ENCODE data around the gene GNMT.

GNMT gene

DNA sequence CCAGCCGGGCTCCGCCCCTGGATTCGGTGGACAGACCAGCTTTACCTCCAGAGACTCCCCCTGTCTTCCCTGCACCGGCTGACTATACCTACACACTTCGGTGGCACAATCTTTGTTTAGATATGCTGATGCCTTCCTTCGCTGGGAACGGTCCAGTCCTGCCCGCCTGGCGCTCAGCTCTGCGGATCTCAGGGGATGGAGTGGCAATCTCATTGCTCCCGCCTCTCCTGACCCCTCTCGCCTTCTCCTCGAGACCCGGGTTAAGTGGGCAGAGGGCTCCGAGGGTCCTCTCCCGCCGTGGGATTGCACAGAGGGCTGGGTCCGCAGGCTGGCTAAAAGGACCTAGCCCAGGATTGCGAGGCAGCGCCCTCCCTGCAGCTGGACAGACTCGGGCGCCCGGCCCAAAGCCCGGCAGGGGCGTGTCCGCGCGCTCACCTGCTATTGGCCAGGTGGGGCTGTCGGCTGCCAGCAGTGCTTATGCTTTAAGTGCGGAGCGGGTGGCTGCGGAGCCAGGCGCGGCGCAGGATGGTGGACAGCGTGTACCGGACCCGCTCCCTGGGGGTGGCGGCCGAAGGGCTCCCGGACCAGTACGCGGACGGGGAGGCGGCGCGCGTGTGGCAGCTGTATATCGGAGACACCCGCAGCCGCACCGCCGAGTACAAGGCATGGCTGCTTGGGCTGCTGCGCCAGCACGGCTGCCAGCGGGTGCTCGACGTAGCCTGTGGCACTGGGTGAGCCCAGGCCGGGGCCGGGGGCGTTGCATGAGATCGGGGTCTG, at the start of gene GNMT:
Gene GNMT, plus strand, starts transcription at position 512 of the 777 bp plus-strand sequence. Its CDS starts 14 bp downstream, at position 526.
- H3K4me3 ChIP-seq (ENCODE audit: low read depth, low read length) = peak within 1 kb of the TSS; percentile 48
- ChIA-PET POLR2A (interaction anchor here (0.6 kb wide), 1 partner anchor 28 kb away, joined by 3 read pairs; no protein-coding TSS in a partner anchor), CTCF (interaction anchor here (1.2 kb wide), 1 partner anchor 8 kb away, joined by 5 read pairs; no protein-coding TSS in a partner anchor)
- TF ChIP-seq, protein P1, sequence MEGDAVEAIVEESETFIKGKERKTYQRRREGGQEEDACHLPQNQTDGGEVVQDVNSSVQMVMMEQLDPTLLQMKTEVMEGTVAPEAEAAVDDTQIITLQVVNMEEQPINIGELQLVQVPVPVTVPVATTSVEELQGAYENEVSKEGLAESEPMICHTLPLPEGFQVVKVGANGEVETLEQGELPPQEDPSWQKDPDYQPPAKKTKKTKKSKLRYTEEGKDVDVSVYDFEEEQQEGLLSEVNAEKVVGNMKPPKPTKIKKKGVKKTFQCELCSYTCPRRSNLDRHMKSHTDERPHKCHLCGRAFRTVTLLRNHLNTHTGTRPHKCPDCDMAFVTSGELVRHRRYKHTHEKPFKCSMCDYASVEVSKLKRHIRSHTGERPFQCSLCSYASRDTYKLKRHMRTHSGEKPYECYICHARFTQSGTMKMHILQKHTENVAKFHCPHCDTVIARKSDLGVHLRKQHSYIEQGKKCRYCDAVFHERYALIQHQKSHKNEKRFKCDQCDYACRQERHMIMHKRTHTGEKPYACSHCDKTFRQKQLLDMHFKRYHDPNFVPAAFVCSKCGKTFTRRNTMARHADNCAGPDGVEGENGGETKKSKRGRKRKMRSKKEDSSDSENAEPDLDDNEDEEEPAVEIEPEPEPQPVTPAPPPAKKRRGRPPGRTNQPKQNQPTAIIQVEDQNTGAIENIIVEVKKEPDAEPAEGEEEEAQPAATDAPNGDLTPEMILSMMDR (IDR thresholded peaks at IDR 0.05; ENCODE audit: insufficient read depth, low read length, missing control alignments) = no peak
- DNase-seq (ENCODE audit: low read depth, low spot score) = no peak

DNA sequence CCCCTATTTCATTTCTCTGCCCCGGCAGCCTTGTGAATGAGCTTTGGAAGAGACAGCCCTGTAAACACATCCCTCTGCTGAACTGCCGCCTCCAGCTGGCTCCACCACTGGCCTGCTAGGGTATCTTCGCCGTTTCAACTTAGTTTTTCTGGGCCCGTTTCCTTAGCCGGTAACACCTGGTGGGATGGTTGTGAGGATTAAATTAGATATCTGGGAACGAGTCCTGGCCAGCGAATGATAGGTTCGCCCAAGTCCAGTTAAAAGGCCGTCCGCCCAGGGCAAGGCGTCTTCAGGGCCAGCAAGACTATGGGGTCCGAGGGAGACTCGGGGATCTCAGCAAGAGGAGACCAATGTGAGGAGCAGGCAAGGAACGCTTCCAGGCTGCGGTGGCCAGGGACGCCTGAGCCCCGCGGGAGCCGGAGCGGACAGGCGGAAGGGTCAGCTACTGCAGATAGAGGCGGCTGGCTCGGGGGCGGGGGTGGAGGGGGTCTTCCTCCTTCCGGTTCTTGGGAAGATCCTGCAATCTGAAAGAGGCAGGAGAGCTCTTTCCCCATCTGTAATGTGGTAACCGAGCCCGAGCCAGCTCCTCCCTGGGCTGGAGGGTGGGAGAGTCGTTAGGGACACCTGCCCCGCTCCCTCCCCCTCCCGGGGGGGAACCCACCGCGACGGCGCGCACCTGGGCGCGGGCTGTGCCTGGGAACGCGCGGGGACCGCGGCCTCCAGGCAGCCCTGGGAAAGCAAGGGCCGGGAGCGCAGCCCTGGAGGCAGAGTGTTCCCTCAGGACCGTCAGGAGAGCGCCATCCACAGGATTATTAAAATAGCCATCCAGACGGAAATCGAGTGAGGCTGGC, 49.2 kb upstream of the GNMT start:
- ChIA-PET POLR2A (no interaction called here), CTCF (interaction anchor here (0.7 to 3.6 kb wide), 5 partner anchors 8 to 596 kb away, joined by 3 to 20 read pairs (median 3); no protein-coding TSS in a partner anchor)
- DNase-seq (ENCODE audit: low read depth, low spot score) = no peak
- peak overlapping the region; percentile 15; the same call in 1 of the 2 replicates for H3K4me3 ChIP-seq (ENCODE audit: low read depth, low read length)
- TF ChIP-seq, protein P1 (IDR thresholded peaks at IDR 0.05; ENCODE audit: insufficient read depth, low read length, missing control alignments) = no peak

DNA sequence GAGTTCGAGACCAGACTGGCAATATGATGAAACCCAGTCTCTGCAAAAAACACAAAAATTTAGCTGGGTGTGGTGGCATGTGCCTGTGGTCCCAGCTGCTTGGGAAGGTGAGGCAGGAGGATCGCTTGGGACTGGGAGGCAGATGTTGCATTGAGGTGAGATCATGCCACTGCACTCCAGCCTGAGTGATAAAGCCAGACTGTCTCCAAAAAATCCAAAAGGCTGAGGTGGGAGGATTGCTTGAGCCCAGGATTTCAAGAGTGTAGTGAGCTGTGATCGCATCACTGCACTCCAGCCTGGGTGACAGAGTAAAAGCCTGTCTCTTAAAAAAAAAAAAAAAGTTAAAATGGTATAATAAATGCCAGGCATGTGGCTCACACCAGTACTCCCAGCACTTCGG, 46.0 kb upstream of the GNMT start:
- TF ChIP-seq, protein P1 (IDR thresholded peaks at IDR 0.05; ENCODE audit: insufficient read depth, low read length, missing control alignments) = no peak
- CTCF ChIA-PET = interaction anchor here (0.6 to 2.4 kb wide), 5 partner anchors 8 to 229 kb away, joined by 3 to 23 read pairs (median 3); no protein-coding TSS in a partner anchor
- POLR2A ChIA-PET = interaction anchor here (0.6 kb wide), 1 partner anchor 446 kb away, joined by 3 read pairs; no protein-coding TSS in a partner anchor
- H3K4me3 ChIP-seq (ENCODE audit: low read depth, low read length) = no peak overlapping the region
- DNase-seq (ENCODE audit: low read depth, low spot score) = no peak

DNA sequence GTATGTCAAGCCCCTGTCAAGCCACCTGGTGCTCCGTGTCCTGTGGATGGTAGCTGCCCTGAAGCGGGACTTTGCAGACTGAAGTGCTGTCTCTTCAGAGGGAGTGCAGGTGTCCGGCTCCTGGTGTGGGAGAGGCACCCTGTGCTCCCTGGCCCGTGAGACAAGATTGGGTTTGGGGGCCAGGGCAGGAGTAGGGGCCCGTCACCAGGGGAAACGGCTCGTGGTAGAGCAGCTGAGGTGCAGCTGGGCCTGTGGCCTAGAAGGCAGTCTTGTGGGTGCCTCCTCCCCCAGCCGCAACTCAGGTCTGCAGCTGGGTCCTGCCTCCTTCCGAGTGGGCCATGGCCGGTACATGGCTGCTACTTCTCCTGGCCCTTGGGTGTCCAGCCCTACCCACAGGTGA, 44.8 kb upstream of the GNMT start, which contains the start of gene PTCRA:
Gene PTCRA, plus strand, starts transcription at position 322 of the 400 bp plus-strand sequence. Its CDS starts 17 bp downstream, at position 339.
- CTCF ChIA-PET = interaction anchor here (2.4 kb wide), 1 partner anchor 15 kb away, joined by 23 read pairs; no protein-coding TSS in a partner anchor
- TF ChIP-seq, protein P1 (IDR thresholded peaks at IDR 0.05; ENCODE audit: insufficient read depth, low read length, missing control alignments) = no peak
- DNase-seq (ENCODE audit: low read depth, low spot score) = no peak
- H3K4me3 ChIP-seq (ENCODE audit: low read depth, low read length) = no peak within 1 kb of the TSS
- POLR2A ChIA-PET = no interaction called here

DNA sequence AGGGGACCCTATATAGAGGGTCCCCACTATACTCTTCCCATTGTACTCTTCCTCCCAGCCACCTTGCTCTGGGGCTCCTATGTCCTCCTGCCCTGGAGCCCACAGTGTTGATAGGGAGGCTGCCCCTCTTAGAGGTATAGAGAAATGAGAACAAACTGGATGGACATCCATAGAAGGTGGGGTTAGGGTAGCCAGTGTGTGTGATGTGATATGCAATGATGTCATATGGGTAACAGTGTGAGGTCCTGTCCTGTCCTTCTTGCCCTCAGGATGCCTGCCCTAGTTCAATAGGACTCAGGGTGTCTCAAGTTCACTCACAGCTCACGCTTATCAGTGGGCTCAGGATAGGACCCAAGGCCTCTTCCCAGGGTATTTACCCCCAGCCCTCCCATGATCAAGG, 44.3 kb upstream of the GNMT start:
- H3K4me3 ChIP-seq (ENCODE audit: low read depth, low read length) = no peak overlapping the region
- ChIA-PET CTCF (interaction anchor here (1.3 to 1.7 kb wide), 2 partner anchors 15 to 92 kb away, joined by 3 to 5 read pairs; no protein-coding TSS in a partner anchor), POLR2A (no interaction called here)
- DNase-seq (ENCODE audit: low read depth, low spot score) = no peak
- TF ChIP-seq, protein P1 (IDR thresholded peaks at IDR 0.05; ENCODE audit: insufficient read depth, low read length, missing control alignments) = no peak

Measured in AG04449 (cell line).